Fibroblast of mammary gland (primary cell): Measurements from ENCODE around the gene ARG1.

Experiments used
- DNase-seq: peaks from one replicate; pipeline ENCODE4 v3.0.0-alpha.2; 2010; ENCODE audit warnings: low read depth
- H3K4me3 ChIP-seq: 2 replicates; pipeline ENCODE4 v1.5.1; 2011; ENCODE audit warnings: low read depth, mild to moderate bottlenecking, low read length, moderate library complexity; ENCODE audit not compliant: control insufficient read depth
- CTCF ChIP-seq: conservative IDR thresholded peaks from 2 replicates; pipeline ENCODE4 v1.5.1; 2011; ENCODE audit warnings: low read depth, low read length, inconsistent platforms; ENCODE audit not compliant: control insufficient read depth, insufficient read depth

Gene ARG1

DNA sequence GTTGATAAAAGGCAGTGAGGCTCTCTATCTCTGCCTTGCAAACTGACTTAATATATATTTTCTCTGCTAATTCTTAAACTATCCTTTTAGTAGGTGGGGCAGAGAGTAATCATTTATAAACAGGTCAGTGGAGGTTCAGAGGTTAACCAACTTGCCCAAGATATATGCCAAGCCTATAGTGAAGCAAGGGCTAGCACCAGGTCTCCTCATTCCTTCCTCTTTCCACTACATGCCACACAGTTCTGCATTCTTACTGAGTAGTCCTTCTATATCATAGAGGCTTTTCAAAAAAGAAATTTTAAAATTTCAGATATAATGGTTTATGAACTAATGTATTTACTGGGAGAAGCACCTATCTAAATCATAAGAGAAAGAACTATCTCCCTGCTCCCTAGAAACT is 8.5 kb downstream of the ARG1 start:
- H3K4me3 ChIP-seq = no peak overlapping the region
- no peak for TF ChIP-seq CTCF
- no peak for DNase-seq

- DNase-seq = peak; percentile 8
- no peak overlapping the region for H3K4me3 ChIP-seq
- no peak for TF ChIP-seq CTCF
These were observed 13.5 kb downstream of the ARG1 start for GRCh38 chr6:131586543-131586942.

GRCh38 chr6:131587909-131588308 is 14.9 kb downstream of the ARG1 start:
- DNase-seq = no peak
- H3K4me3 ChIP-seq = no peak overlapping the region
- TF ChIP-seq CTCF = no peak

DNA sequence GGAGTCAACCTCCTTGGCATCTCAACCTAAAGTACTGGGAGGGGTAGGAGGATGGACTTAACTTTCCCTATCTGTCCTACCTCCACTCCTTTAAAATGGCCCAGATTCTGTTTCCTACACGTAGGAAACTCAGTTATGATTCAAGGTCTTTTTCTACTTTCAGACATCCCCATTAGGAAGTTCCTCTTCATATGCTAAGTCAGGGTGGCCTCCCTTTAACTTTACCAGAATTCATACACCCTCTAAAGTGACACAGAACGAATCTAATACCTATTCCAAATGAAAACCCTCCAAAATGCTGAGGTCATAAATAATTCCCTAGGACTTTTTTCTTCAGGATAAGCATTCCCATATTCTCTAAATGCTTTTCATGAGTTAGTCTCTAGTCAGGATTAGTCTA is 15.6 kb downstream of the ARG1 start:
- H3K4me3 ChIP-seq = no peak overlapping the region
- TF ChIP-seq CTCF = no peak
- DNase-seq = no peak

DNA sequence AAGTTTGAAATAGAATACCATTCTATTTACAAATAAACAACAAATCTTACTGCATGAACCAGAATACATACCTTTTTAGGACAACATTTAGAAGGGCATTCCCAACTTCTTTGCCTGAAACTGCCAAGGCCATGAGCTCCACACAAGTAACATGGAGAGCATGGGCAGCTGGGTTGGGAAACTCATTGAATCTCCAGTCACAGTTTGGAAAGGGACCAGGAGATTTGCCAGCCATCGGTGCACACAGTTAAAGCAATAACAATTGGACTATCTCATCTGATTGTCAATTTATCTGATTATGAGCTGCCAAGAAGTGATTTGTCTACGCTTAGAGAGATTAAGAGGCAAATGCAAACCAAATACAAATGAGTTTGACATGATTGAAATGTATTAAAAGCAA is 19.9 kb downstream of the ARG1 start:
- TF ChIP-seq CTCF = no peak
- no peak for DNase-seq
- no peak overlapping the region for H3K4me3 ChIP-seq

DNA sequence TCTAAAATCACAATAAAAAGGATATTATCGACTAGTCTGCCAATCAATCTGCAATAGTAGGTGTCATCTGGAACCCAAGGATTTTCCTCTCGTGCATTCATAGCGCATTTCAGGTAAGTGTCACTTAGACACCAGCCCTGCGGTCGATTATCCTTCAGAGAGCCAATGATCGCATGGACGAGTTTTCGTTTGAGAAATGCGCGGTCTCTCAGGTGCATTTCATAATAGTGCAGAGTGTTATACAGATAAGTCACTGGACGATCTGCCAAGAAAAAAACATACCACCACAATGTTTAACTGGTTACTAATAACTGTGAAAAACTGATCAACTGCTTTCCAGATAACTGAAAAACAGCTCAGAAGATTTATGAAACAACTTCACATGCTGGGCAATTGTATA is 21.0 kb downstream of the ARG1 start:
- no peak for TF ChIP-seq CTCF
- no peak for DNase-seq

DNA sequence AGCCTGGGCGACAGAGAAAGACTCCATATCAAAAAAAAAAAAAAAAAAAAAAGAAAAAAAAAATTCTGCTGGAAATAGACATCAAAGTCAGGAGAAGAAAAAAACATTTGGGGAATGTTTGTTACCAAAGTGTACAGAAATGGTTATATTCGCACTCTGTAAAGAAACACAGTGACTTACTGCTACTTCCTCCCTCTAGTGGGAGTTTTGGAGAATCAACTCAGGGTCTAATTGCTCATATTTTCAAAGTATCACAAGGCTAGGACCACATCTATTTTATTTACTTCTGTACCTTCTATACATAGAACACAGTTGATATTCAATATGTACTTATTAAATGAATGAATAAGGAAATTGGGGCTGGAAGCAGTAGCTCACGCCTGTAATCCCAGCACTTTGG is 24.4 kb downstream of the ARG1 start:
- peak; percentile 24 for TF ChIP-seq CTCF
- no peak overlapping the region for H3K4me3 ChIP-seq
- DNase-seq = peak; percentile 5

More for the DNA sequence above, 21.0 kb downstream of the ARG1 start:
- H3K4me3 ChIP-seq = no peak overlapping the region
